Amniotic stem cell (primary cell): ENCODE measurements around the gene PHC2.
A peak's percentile ranks its signal among the peaks of the same experiment; 100 is the strongest.
"Not testable (repeated sequence)": the region's sequence is repeated elsewhere in the genome, so short reads cannot be mapped to it uniquely, and the experiment has no call there.

Source experiments
- DNase-seq: peaks from one replicate; lab custom pipeline; 2025; lab: John Stamatoyannopoulos, UW

The PHC2 gene

GRCh38 chr1:33316601-33317000, 114.3 kb downstream of the PHC2 start:
- DNase-seq, result no peak

DNA sequence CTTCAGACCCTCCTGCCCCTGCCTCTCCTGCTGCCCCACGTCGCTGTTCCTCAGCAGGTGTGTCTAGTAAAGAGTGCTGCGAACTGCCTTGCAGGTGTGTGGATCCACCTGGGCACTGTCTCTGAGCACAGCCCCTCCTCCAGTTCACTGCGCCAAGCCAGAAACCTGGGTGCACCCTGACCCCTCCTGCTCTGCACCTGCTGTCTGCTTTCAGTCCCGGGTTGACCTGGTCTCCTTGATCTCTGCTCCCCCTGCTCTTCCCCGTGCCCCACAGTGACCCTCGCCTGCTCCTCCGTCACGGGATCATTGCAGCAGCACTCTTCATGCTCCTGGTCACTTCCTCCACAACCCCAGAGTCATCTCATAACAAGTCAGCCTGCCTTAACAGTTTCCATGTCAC, 116.5 kb downstream of the PHC2 start:
- DNase-seq, result no peak

DNA sequence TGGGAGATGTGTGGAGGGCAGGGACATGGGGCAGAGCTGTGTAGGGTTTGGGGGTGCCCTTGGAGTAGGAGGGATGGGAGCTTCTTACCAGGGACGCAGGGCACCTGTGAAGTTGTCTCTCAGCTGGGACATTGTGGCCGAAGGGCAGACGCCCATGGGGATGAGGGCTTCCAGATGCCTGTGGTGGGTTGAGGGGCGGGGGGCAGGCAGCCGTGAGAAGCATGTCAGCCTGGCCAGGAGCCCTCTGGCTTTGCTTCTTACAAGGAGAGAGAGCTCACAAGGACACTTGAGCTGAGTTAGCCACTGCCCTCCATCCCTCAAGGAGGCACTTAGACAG, 118.5 kb downstream of the PHC2 start:
- no peak for DNase-seq

DNA sequence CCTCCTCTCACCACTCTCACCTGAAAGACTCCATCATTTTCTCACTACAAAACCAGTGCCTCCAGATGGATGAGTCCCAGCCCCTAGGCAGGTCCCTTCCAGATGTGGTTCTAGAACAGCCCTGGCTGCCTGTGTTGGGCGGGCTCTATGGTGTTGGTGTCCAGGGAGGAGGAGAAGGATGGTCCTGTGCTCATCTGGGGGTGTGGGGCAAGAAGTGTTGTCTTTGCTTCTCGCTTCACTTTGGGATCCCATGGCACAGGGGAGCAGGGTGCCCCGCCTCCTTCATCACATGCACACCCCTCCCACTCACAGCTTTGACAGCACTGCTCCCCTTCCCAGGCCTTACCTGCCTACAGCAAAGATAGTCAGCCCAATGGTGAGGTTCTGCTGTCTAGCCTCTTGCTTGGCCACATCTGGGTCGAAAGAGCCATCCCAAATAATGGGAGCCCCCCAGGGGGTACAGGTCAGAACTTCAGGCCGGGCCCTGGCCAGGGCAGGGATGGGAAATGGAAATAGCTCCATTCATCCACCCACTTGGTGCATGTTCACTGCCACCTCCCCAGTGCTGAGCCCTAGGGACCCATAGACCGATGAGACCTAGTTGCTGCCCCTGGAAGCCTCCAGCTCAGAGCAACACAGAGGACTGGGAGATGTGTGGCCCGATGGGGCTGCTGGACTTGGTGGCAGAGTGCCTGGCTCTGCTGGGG, 119.0 kb downstream of the PHC2 start:
- DNase-seq, result no peak

GRCh38 chr1:33310702-33311101, 120.2 kb downstream of the PHC2 start:
- DNase-seq, result no peak

- not testable (repeated sequence) for DNase-seq
Observed at GRCh38 chr1:33309351-33309750, 121.5 kb downstream of the PHC2 start.

GRCh38 chr1:33307494-33307864, 123.4 kb downstream of the PHC2 start:
- DNase-seq, result no peak

- no peak for DNase-seq
Observed at GRCh38 chr1:33306653-33307493, 124.0 kb downstream of the PHC2 start.

GRCh38 chr1:33305816-33306652, 124.9 kb downstream of the PHC2 start:
- no peak for DNase-seq

DNA sequence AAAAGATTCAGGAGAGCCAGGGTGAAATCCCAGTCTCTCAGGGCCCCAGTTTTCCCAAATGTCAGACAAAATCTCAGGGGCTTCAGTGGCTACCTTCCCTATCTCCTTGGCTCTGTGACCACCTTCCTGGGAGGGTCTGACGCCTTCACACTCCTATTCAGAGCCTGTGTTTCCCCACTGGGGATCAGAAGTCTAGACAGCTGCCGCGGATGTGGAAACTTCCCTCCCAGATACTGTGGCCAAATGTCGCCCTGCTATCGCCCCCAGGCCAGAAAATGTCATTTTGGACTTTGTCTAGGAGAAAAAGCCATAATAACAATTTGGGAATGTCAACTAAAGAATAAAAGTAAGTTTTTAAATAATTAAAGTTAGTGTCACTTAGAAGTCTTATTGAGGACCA, 125.9 kb downstream of the PHC2 start:
- DNase-seq, result no peak

DNA sequence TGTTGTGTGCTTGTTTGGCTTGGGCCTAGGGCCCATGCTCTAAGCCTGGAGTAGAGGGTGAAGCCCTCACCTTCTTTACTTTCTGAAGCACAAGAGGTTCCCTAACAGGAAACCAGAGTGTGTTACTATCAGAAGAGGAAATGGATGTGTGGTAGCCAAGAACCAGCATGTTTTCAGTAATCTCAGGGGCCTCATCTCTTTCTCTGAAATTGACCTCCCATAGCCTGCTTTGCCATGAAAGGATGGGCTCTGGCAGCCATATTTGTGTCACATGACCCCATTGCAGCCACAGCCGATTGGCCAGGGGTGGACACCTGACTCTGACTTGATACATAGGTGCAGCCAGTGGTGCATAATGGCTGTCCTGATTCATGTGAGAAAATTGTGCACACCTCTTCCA, 128.6 kb downstream of the PHC2 start:
- no peak for DNase-seq

DNA sequence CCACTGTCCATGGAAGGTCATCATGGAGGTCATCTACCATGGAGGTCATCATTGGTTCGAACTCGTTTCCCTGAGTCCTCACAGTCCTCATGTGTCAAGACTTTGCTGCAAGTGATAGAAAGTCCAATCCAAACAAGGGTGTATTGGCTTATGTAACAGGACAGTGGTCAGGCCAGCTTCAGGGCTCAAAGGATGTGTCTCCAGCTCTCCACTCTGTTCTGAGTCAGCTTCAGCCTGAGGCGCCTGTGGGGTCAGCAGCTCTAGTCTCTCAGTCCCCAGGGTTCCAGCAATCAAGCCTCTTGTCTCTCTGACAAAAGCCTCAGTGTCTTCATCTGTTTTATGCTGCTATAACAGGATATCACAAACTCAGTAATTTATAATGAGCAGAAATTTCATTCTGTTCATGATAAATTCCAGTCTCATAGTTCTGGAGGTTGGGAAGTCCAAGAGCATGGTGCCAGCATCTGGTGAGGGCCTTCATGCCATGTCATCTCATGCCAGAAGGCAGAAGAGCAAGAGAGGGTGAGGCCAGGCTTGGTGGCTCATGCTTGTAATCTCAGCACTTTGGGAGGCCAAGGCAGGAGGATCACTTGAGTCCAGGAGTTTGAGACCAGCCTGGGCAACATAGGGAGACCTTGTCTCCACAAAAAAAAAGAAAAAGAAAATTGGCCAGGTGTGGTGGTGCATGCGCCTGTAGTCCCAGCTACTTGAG, 129.5 kb downstream of the PHC2 start:
- DNase-seq, result no peak

DNA sequence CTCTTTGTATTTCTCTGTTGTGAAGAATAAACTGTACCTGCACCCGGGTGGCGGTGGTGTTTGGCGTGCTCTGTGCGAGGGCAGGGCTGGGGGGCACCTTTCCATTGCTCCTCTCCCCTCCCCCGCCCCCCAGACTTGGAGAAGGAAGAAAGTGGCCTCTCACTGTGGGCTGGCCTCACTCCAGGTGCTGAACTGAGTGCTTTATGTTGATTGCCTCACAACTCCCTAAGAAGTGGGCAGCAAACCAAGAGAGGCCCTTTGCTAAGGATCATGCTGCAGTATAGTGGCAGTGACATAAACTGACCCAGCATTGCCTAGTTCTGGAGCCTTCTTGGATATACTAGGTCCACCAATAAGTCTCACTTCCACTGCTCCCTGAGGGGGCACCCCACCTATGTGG, 130.2 kb downstream of the PHC2 start:
- DNase-seq, result no peak

DNA sequence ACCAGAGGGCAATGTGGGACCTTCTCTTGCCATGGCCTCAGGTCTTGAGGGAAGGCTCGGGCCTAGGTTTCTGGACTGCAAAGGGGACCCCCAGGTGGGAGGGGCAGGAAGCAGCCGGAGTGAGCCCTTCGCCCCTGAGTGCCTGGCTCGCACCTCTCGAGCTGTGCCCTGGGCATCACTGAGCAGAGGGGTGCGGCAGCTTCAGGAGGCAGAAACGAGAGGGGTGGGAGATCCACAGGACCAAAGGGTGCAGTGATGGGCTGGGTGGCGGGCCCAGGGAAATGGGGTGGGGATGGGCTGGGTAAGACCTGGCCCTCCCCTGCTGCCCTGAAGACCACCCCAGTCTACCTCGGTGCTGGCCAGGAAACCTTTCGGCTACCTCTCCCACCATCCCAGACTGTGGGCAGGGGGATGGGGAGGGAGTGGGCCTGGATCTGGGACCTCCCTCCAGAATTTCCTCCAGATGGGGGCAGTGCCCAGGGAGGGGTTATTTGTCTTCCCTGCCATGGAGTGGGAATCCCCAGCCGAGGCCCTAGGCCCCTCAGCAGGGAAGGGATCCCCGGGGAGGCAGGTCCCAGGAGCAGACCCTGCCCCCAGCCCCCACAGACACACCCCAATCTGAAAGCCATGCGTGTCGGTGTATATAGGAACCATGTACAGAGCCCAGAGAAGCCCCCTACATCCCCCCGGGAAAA, 131.3 kb downstream of the PHC2 start:
- DNase-seq, result no peak

GRCh38 chr1:33298623-33299277, 132.1 kb downstream of the PHC2 start:
- peak; percentile 39 for DNase-seq

- no peak for DNase-seq
Observed at GRCh38 chr1:33297911-33298622, 132.8 kb downstream of the PHC2 start.

DNA sequence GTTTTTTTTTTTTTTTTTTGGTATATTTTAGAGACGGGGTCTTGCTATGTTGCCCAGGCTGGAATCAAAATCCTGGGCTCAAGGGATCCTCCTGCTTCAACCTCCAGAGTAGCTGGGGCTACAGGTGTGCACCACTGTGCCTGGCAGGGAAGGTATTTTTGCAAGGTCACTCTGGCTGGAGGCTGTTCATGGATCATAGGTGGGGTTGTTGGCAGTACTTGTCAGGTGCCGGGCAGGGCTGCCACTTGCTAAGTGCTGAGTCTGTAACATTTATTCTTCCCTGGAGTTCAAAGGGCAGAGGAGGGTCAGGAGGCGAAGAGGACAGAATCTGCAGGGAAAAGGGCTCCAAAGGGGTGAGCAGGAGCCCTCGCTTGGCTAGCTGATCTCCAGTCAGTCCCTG, 134.1 kb downstream of the PHC2 start:
- no peak for DNase-seq

GRCh38 chr1:33296082-33296458, 134.8 kb downstream of the PHC2 start:
- DNase-seq, result no peak

DNA sequence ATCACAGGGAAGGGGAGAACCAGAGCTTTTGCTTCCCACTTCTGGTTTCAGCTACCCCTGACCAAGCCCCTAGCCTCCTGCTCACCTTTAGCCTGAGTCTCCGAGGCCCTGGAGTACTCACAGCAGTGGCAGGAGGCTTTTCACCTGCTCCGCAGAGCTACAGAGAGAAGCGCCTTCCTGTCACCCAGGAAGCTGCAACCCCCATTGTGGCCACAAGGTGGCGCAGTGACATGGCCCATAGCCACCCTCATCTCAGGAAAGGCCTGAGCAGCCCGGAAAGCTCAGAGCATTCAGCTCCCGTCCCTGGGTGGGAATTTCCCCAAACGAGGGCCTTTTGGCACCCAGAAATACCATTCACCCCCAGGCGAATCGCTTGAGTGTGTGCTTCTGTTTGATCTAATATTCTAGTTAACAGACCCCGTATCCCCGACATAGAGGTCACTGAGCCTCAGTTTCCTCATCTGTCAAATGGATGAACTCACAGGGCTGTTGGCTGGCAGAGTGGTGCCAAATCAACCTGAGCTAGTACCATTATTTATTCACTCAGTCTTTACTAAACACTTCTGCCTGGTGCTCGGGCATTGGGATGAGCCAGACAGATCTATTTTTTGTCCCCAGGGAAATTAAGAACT, 135.3 kb downstream of the PHC2 start:
- peak; percentile 23 for DNase-seq

- DNase-seq, result no peak
Observed at GRCh38 chr1:33295023-33295422, 135.9 kb downstream of the PHC2 start.
